ENCODE data around the gene SAT1. TPM values are rescaled to one million over a fixed set of nuclear protein-coding genes. Genes with fewer than 3 reads are reported as not detected.

Gene SAT1
- total and polyA plus RNA-seq, 4 donors = 269 to 481 (median 393) TPM

DNA sequence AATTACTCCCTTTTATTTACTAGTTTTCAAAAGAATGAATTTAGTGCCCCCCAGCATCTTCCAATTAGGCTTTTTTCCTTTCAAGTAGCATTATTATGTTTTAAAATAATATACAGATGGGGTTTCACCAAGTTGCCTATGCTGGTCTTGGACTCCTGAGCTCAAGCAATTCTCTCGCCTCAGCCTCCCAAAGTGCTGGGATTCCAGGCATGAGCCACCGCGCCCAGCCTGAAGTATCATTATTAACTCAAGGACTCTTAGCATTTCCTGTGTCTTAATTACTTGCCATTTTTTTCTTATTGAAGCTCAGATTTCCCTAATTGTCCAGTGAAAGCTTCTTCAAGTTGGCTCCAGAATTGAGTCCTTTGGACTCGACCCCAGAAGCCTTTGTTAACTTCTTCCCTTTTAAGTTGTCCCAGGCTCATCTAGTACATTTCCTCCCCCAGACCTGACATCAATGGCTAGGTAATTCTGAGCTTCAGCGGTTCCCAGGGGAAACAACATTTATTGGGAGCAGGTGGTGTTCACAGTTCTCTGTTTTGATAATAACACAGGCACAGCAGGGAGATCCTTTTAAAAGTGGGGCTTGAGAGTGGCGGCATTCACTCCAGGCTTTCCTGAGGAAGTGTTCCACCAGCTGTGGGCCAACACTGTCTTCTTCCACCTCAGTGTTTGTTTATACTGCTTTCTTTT is 10.0 kb downstream of the SAT1 start:
- DNase-seq (no peak), ATAC-seq (ENCODE audit: low FRiP score) (no peak)
- no peaks in the 10 kb centered on the region for H3K9me3 ChIP-seq (ENCODE audit: control insufficient read depth, low read length)
- intact Hi-C loops (cut with DNase I) = loop anchor here in 1 of 2 donors (10.0 kb wide), 1 partner anchor 682 kb away; no protein-coding TSS in a partner anchor
- WGBS, 2 donors = 74 to 78% methylated on average over 6 of the region's 6 CpGs
- no peaks in the 10 kb centered on the region for H3K27me3 ChIP-seq (ENCODE audit: control insufficient read depth in 1 of 2, insufficient read depth in 2 of 2, low read length in 1 of 2)
- H3K27ac ChIP-seq (ENCODE audit: low read depth in 1 of 2, low read length in 2 of 2) = no peak overlapping the region
- H3K4me1 ChIP-seq (ENCODE audit: control insufficient read depth in 1 of 2, insufficient read depth in 2 of 2, low read length in 2 of 2) = no peaks in the 10 kb centered on the region
- H3K36me3 ChIP-seq (ENCODE audit: control insufficient read depth in 1 of 2, insufficient read depth in 2 of 2, low read length in 1 of 2) = no peaks in the 10 kb centered on the region
- H3K4me3 ChIP-seq (ENCODE audit: low read length in 2 of 2) = no peak overlapping the region

GRCh38 chrX:23795221-23795620 is 12.2 kb downstream of the SAT1 start:
- DNase-seq (no peak), ATAC-seq (ENCODE audit: low FRiP score) (no peak)
- WGBS, 2 donors = 60 to 65% methylated on average over 8 of the region's 8 CpGs
- no peaks in the 10 kb centered on the region for H3K4me1 ChIP-seq (ENCODE audit: control insufficient read depth in 1 of 2, insufficient read depth in 2 of 2, low read length in 2 of 2)
- no peaks in the 10 kb centered on the region for H3K27me3 ChIP-seq (ENCODE audit: control insufficient read depth in 1 of 2, insufficient read depth in 2 of 2, low read length in 1 of 2)
- intact Hi-C loops (cut with DNase I) = loop anchor here in 1 of 2 donors (10.0 kb wide), 1 partner anchor 680 kb away; no protein-coding TSS in a partner anchor
- H3K9me3 ChIP-seq (ENCODE audit: control insufficient read depth, low read length) = no peaks in the 10 kb centered on the region
- H3K36me3 ChIP-seq (ENCODE audit: control insufficient read depth in 1 of 2, insufficient read depth in 2 of 2, low read length in 1 of 2) = no peaks in the 10 kb centered on the region
- H3K27ac ChIP-seq (ENCODE audit: low read depth in 1 of 2, low read length in 2 of 2) = no peak overlapping the region
- no peak overlapping the region for H3K4me3 ChIP-seq (ENCODE audit: low read length in 2 of 2)

DNA sequence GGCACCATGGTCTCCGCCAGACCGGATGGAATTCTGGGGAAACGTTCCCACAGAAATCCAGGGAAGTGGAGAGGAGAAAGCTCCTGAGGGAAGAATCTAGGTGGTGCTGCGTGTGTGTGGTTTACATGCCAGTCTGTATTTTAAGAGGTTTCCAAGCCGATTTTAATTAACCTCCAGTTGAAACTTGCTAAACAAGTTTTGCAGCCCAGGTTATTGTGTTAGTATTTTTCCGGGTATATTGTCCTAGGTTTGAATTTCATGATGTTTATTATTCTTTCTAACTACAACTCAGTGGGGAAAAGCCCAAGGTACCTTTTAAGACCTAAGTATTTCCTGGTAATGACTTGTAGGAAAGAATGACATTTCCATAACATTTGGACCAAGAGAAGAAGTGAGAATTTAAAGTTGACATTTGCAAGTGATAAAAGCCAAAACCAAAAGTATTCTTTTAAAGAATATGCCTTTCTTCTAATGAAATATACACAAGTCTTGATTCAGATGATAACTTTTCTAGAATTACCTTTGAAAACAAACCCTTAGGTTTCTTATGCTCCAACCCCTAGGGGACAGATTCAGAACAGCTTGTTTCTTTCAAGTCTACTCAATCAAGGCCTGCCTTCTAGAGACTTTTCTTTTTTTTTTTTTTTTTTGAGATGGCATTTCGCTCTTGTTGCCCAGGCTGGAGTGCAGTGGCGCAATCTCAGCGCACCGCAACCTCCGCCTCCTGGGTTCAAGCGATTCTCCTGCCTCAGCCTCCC is 14.6 kb downstream of the SAT1 start:
- 60 to 68% methylated on average over 12 of the region's 12 CpGs for WGBS, 2 donors
- Histone ChIP-seq H3K27ac (ENCODE audit: low read depth in 1 of 2, low read length in 2 of 2) (no peak overlapping the region), H3K27me3 (ENCODE audit: control insufficient read depth in 1 of 2, insufficient read depth in 2 of 2, low read length in 1 of 2) (no peaks in the 10 kb centered on the region), H3K36me3 (ENCODE audit: control insufficient read depth in 1 of 2, insufficient read depth in 2 of 2, low read length in 1 of 2) (no peaks in the 10 kb centered on the region), H3K9me3 (ENCODE audit: control insufficient read depth, low read length) (no peaks in the 10 kb centered on the region), H3K4me1 (ENCODE audit: control insufficient read depth in 1 of 2, insufficient read depth in 2 of 2, low read length in 2 of 2) (no peaks in the 10 kb centered on the region), H3K4me3 (ENCODE audit: low read length in 2 of 2) (no peak overlapping the region)
- DNase-seq (no peak), ATAC-seq (ENCODE audit: low FRiP score) (no peak)
- intact Hi-C loops (cut with DNase I) = loop anchor here in 1 of 2 donors (10.0 kb wide), 1 partner anchor 677 kb away; no protein-coding TSS in a partner anchor

DNA sequence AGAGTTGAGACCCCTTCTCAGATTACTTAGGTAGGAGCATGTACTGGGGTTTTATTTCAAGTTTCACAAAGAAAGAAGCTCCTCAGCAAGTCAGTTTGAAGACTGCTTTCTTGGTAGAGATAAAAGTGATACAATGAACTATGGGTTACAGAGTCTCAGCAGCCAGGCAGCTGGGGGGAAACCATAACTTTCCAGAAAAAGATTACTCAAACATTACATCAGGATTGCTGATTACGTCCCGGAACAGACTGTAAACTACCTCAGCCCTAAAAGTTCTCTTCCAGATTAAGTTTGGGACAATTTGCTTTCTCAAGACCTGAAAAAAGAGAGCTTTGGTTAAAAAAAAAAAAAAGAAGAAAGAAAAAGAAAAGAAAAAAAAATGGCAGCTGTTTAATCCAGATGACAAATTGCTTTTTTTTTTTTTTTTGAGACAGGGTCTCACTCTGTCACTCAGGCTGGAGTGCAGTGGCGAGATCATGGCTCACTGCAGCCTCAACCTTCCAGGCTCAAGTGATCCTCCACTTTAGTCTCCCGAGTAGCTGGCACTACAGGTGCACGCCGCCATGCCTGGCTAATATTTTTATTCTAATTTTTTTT is 16.6 kb downstream of the SAT1 start:
- Histone ChIP-seq H3K9me3 (ENCODE audit: control insufficient read depth, low read length) (no peaks in the 10 kb centered on the region), H3K4me1 (ENCODE audit: control insufficient read depth in 1 of 2, insufficient read depth in 2 of 2, low read length in 2 of 2) (no peaks in the 10 kb centered on the region), H3K27ac (ENCODE audit: low read depth in 1 of 2, low read length in 2 of 2) (no peak overlapping the region), H3K4me3 (ENCODE audit: low read length in 2 of 2) (no peak overlapping the region), H3K36me3 (ENCODE audit: control insufficient read depth in 1 of 2, insufficient read depth in 2 of 2, low read length in 1 of 2) (no peaks in the 10 kb centered on the region), H3K27me3 (ENCODE audit: control insufficient read depth in 1 of 2, insufficient read depth in 2 of 2, low read length in 1 of 2) (no peaks in the 10 kb centered on the region)
- intact Hi-C loops (cut with DNase I) = loop anchor here in 1 of 2 donors (5.0 to 10.0 kb wide), 2 partner anchors 98 to 675 kb away; no protein-coding TSS in a partner anchor
- WGBS, 2 donors = 44 to 66% methylated on average over 6 of the region's 6 CpGs
- no peak for ATAC-seq (ENCODE audit: low FRiP score)
- no peak for DNase-seq

- 47 to 60% methylated on average over 5 of the region's 5 CpGs for WGBS, 2 donors
- Histone ChIP-seq H3K27ac (ENCODE audit: low read depth in 1 of 2, low read length in 2 of 2) (no peak overlapping the region), H3K36me3 (ENCODE audit: control insufficient read depth in 1 of 2, insufficient read depth in 2 of 2, low read length in 1 of 2) (no peaks in the 10 kb centered on the region), H3K4me3 (ENCODE audit: low read length in 2 of 2) (no peak overlapping the region), H3K27me3 (ENCODE audit: control insufficient read depth in 1 of 2, insufficient read depth in 2 of 2, low read length in 1 of 2) (no peaks in the 10 kb centered on the region), H3K4me1 (ENCODE audit: control insufficient read depth in 1 of 2, insufficient read depth in 2 of 2, low read length in 2 of 2) (no peaks in the 10 kb centered on the region), H3K9me3 (ENCODE audit: control insufficient read depth, low read length) (no peaks in the 10 kb centered on the region)
- no peak for ATAC-seq (ENCODE audit: low FRiP score)
- intact Hi-C loops (cut with DNase I) = loop anchor here in 1 of 2 donors (2.0 to 5.0 kb wide), 2 partner anchors 20 to 95 kb away; partner anchors contain the start of gene SAT1
- no peak for DNase-seq
Observed at GRCh38 chrX:23802431-23802830, 19.5 kb downstream of the SAT1 start.

GRCh38 chrX:23803931-23804381 is 21.0 kb downstream of the SAT1 start:
- no peaks in the 10 kb centered on the region for H3K9me3 ChIP-seq (ENCODE audit: control insufficient read depth, low read length)
- 9 to 41% methylated on average over 5 of the region's 5 CpGs for WGBS, 2 donors
- peak overlapping the region in 1 of 2 donors; percentile 21 for H3K27ac ChIP-seq (ENCODE audit: low read depth in 1 of 2, low read length in 2 of 2)
- no peak overlapping the region for H3K4me3 ChIP-seq (ENCODE audit: low read length in 2 of 2)
- H3K4me1 ChIP-seq (ENCODE audit: control insufficient read depth in 1 of 2, insufficient read depth in 2 of 2, low read length in 2 of 2) = no peaks in the 10 kb centered on the region
- no peaks in the 10 kb centered on the region for H3K27me3 ChIP-seq (ENCODE audit: control insufficient read depth in 1 of 2, insufficient read depth in 2 of 2, low read length in 1 of 2)
- no peaks in the 10 kb centered on the region for H3K36me3 ChIP-seq (ENCODE audit: control insufficient read depth in 1 of 2, insufficient read depth in 2 of 2, low read length in 1 of 2)
- ATAC-seq (ENCODE audit: low FRiP score) (peak; percentile 41), DNase-seq (no peak)
- intact Hi-C loops (cut with DNase I) = loop anchor here in 1 of 2 donors (2.0 to 5.0 kb wide), 2 partner anchors 21 to 93 kb away; partner anchors contain the start of gene SAT1

GRCh38 chrX:23804578-23804977 is 21.6 kb downstream of the SAT1 start:
- Histone ChIP-seq H3K27ac (ENCODE audit: low read depth in 1 of 2, low read length in 2 of 2) (no peak overlapping the region), H3K9me3 (ENCODE audit: control insufficient read depth, low read length) (no peaks in the 10 kb centered on the region), H3K4me3 (ENCODE audit: low read length in 2 of 2) (no peak overlapping the region), H3K4me1 (ENCODE audit: control insufficient read depth in 1 of 2, insufficient read depth in 2 of 2, low read length in 2 of 2) (no peaks in the 10 kb centered on the region), H3K36me3 (ENCODE audit: control insufficient read depth in 1 of 2, insufficient read depth in 2 of 2, low read length in 1 of 2) (no peaks in the 10 kb centered on the region), H3K27me3 (ENCODE audit: control insufficient read depth in 1 of 2, insufficient read depth in 2 of 2, low read length in 1 of 2) (no peaks in the 10 kb centered on the region)
- no peak for ATAC-seq (ENCODE audit: low FRiP score)
- DNase-seq = no peak
- 55 to 74% methylated on average over 3 of the region's 3 CpGs for WGBS, 2 donors
- intact Hi-C loops (cut with DNase I) = loop anchor here in 1 of 2 donors (5.0 kb wide), 1 partner anchor 93 kb away; no protein-coding TSS in a partner anchor

- Histone ChIP-seq H3K4me1 (ENCODE audit: control insufficient read depth in 1 of 2, insufficient read depth in 2 of 2, low read length in 2 of 2) (no peaks in the 10 kb centered on the region), H3K27ac (ENCODE audit: low read depth in 1 of 2, low read length in 2 of 2) (no peak overlapping the region), H3K27me3 (ENCODE audit: control insufficient read depth in 1 of 2, insufficient read depth in 2 of 2, low read length in 1 of 2) (no peaks in the 10 kb centered on the region), H3K36me3 (ENCODE audit: control insufficient read depth in 1 of 2, insufficient read depth in 2 of 2, low read length in 1 of 2) (no peaks in the 10 kb centered on the region), H3K4me3 (ENCODE audit: low read length in 2 of 2) (no peak overlapping the region), H3K9me3 (ENCODE audit: control insufficient read depth, low read length) (no peaks in the 10 kb centered on the region)
- WGBS, 2 donors = 87 to 89% methylated on average over 9 of the region's 9 CpGs
- ATAC-seq (ENCODE audit: low FRiP score) (no peak), DNase-seq (no peak)
- intact Hi-C loops (cut with DNase I) = no loop called here
Observed at GRCh38 chrX:23805389-23805788, 22.4 kb downstream of the SAT1 start.
